Calu3 (cell line): ENCODE data around the gene DAB1. TPM values are rescaled to one million over a fixed set of nuclear protein-coding genes. Genes with fewer than 3 reads are reported as not detected.

Source experiments
- BruUV-seq: library from RNA; stranded (reverse); fragments of 400-500 nt; replicated peaks from 2 replicates; lab custom pipeline; 2021; lab: Mats Ljungman, UMichigan
- CTCF ChIA-PET: fragments of 300-600 bp; sonication (Branson Sonifier 250); formaldehyde crosslinking; loops from one replicate; lab custom pipeline; 2022; ENCODE audit warnings: antibody characterized with exemption; lab: Charles Lee
- DNase-seq: peaks from one replicate; pipeline ENCODE4 v3.0.0; 2022
- H3K27ac Mint-ChIP-seq: one replicate; pipeline ENCODE4 v1.8.0; 2022; ENCODE audit warnings: mixed read lengths; ENCODE audit not compliant: unreplicated experiment
- H3K27me3 Mint-ChIP-seq: one replicate; pipeline ENCODE4 v1.8.0; 2022; ENCODE audit warnings: mixed read lengths; ENCODE audit not compliant: unreplicated experiment
- H3K36me3 Mint-ChIP-seq: one replicate; pipeline ENCODE4 v1.8.0; 2022; ENCODE audit warnings: mild to moderate bottlenecking, moderate library complexity, mixed read lengths; ENCODE audit not compliant: insufficient read depth, unreplicated experiment
- H3K4me1 Mint-ChIP-seq: one replicate; pipeline ENCODE4 v1.8.0; 2022; ENCODE audit warnings: mild to moderate bottlenecking, low read depth, mixed read lengths; ENCODE audit not compliant: unreplicated experiment
- H3K4me3 Mint-ChIP-seq: one replicate; pipeline ENCODE4 v1.8.0; 2022; ENCODE audit warnings: mild to moderate bottlenecking, low read depth, moderate library complexity, mixed read lengths; ENCODE audit not compliant: unreplicated experiment
- H3K9me3 Mint-ChIP-seq: one replicate; pipeline ENCODE4 v1.8.0; 2022; ENCODE audit warnings: low read depth, mixed read lengths; ENCODE audit not compliant: unreplicated experiment
- intact Hi-C: fragments of 100-400 bp; cut with micrococcal nuclease; formaldehyde crosslinking; loops from one replicate; pipeline ENCODE4 v1.10.0; 2022; ENCODE audit not compliant: unreplicated experiment
- total RNA-seq: library from RNA; stranded (reverse); gene quantifications from 2 replicates; pipeline ENCODE4 v1.2.3, GENCODE V29; 2022
- TF ChIP-seq, protein P1 (sequence below): fragments of 200-600 bp; IDR thresholded peaks from one replicate; pipeline ENCODE4 v1.8.0; 2022; ENCODE audit warnings: antibody characterized with exemption; ENCODE audit not compliant: unreplicated experiment

Gene DAB1
- total RNA-seq, 1 experiment from 2014 or later = not detected

DNA sequence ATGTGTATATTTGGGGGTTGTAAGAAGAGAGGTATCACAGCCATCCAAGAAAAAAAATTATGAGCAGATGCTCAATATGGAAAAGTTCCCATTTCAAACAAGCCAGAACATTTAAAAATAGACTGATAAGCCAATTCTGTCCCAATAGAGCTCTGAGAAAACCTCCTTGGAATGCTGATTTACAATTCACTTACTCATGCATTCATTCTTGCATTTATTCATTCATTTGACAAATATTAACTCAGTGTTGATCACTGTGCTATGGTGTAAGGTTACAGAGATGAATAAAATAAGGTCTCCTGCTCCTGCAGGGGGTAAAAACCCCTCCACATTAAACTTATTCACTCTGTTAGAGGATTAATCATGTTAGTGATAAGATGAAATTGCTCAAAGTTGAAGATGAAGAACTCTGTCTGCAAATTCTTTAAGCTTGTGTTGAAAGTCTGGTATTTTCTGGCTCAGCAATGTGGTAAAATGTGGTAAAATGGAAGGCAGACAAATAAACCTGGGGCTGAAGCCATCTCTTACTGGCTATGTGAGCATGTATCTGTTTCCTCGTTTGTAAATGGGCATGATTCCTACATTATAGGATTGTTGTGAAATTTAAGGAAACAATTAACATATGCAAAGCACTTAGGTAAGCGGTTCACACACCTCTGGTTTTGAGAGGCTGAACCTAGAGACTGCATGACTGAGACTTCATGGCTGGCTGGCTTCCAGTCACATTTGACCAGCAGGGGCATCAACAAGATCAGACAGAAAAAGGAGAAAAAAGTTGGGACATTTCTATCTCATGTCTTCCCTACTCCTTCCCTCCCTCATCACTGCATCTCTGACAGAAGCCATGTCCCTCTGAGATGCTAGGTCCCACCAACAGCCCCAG lies 45.0 kb upstream of the DAB1 start:
- Mint-ChIP-seq H3K9me3 (peaks cover 9% of the 10 kb centered on the region), H3K4me1 (no peaks in the 10 kb centered on the region), H3K27me3 (no peaks in the 10 kb centered on the region), H3K27ac (no peak overlapping the region), H3K4me3 (no peak overlapping the region), H3K36me3 (no peaks in the 10 kb centered on the region)
- no TSS peak for BruUV-seq
- CTCF ChIA-PET = interaction anchor here (0.6 kb wide), 1 partner anchor 531 kb away, joined by 14 read pairs; no protein-coding TSS in a partner anchor
- TF ChIP-seq, protein P1, sequence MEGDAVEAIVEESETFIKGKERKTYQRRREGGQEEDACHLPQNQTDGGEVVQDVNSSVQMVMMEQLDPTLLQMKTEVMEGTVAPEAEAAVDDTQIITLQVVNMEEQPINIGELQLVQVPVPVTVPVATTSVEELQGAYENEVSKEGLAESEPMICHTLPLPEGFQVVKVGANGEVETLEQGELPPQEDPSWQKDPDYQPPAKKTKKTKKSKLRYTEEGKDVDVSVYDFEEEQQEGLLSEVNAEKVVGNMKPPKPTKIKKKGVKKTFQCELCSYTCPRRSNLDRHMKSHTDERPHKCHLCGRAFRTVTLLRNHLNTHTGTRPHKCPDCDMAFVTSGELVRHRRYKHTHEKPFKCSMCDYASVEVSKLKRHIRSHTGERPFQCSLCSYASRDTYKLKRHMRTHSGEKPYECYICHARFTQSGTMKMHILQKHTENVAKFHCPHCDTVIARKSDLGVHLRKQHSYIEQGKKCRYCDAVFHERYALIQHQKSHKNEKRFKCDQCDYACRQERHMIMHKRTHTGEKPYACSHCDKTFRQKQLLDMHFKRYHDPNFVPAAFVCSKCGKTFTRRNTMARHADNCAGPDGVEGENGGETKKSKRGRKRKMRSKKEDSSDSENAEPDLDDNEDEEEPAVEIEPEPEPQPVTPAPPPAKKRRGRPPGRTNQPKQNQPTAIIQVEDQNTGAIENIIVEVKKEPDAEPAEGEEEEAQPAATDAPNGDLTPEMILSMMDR = no peak
- intact Hi-C loops = no loop called here
- DNase-seq = no peak

DNA sequence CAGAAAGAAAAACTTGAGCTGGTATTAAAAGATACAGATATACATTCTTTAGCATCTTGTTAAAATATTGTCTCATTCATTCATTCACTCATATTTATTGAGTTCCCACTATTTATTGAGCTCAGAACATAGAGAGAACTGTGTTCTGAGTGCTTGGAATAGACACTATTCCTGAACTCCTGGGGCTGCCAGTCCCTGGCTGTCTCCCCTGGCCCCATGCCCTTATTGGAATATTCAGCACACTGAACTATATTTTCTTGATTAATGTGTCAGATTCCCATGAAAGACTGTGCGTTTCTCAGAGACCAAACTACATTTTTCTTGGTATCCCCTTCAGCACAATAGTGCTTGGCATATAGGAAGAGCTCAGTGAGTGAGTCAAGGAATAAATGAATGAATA lies 44.0 kb upstream of the DAB1 start:
- BruUV-seq = no TSS peak

DNA sequence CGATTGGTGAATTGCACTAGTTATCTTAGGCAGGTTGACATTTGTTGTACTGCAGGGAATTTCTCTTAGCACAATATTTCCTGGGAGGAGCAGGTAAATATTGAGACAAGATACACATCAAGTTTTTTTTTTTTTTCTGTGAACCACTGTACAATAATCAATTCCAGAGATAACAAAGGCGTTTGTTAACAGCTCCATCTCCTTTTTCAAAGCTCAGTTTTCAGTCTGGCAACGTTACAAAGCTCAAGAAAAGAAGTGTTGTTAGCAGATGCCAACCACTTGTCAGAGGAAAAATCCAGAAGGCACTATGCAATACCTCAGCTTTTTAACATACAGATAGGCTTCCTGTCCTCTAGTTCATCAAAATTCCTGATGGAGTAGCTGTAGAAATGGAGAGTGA lies 40.9 kb upstream of the DAB1 start:
- TF ChIP-seq, protein P1 = no peak
- Mint-ChIP-seq H3K4me3 (no peak overlapping the region), H3K27me3 (no peaks in the 10 kb centered on the region), H3K27ac (no peak overlapping the region), H3K4me1 (no peaks in the 10 kb centered on the region), H3K9me3 (peaks cover 5% of the 10 kb centered on the region), H3K36me3 (no peaks in the 10 kb centered on the region)
- intact Hi-C loops = no loop called here
- BruUV-seq = no TSS peak
- CTCF ChIA-PET = no interaction called here
- no peak for DNase-seq

More for the DNA sequence above, 44.0 kb upstream of the DAB1 start:
- Mint-ChIP-seq H3K4me1 (no peaks in the 10 kb centered on the region), H3K27ac (no peak overlapping the region), H3K27me3 (no peaks in the 10 kb centered on the region), H3K36me3 (no peaks in the 10 kb centered on the region), H3K4me3 (no peak overlapping the region), H3K9me3 (peaks cover 9% of the 10 kb centered on the region)
- TF ChIP-seq, protein P1 = no peak
- no peak for DNase-seq
- CTCF ChIA-PET = no interaction called here
- intact Hi-C loops = no loop called here

DNA sequence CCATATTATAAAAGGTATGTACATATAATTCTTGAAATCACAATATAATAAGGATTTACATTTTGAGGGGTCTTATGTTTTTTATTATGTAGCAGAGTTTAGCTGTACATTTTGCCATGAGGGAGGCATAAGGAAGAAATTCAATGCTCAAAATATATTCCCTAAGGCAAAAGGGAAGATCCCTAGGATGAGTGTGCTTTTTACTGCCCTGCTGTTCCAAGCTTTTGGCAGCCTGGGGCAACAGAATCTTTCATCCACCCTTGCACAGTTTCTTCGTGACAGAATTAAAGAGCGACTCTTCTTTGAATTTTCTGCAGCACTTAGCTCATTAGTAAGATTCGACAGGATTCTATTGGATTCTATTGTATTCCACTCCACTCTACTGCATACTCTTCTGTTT lies 39.5 kb upstream of the DAB1 start:
- BruUV-seq = no TSS peak

More for the DNA sequence above, 39.5 kb upstream of the DAB1 start:
- CTCF ChIA-PET = no interaction called here
- no peaks in the 10 kb centered on the region for H3K27me3 Mint-ChIP-seq
- H3K36me3 Mint-ChIP-seq = no peaks in the 10 kb centered on the region
- intact Hi-C loops = no loop called here
- no peaks in the 10 kb centered on the region for H3K4me1 Mint-ChIP-seq
- H3K9me3 Mint-ChIP-seq = peaks cover 3% of the 10 kb centered on the region
- DNase-seq = no peak
- TF ChIP-seq, protein P1 = no peak
- no peak overlapping the region for H3K4me3 Mint-ChIP-seq
- no peak overlapping the region for H3K27ac Mint-ChIP-seq
